HEK293 (cell line): ENCODE results near the gene PRR5.

Experiments
- CTCF ChIA-PET: fragments of 350-600 bp; formaldehyde crosslinking; extraction: SDS; loops from one replicate; lab custom pipeline; 2021; ENCODE audit warnings: antibody characterized with exemption; lab: Yijun Ruan, JAX
- POLR2A ChIA-PET: fragments of 300-600 bp; formaldehyde crosslinking; extraction: SDS; loops from one replicate; lab custom pipeline; 2020; ENCODE audit warnings: antibody characterized with exemption, inconsistent platforms; lab: Yijun Ruan, JAX
- H3K27ac ChIP-seq: fragments of 200-500 bp; sonication (Bioruptor generic); 2 replicates; pipeline ENCODE4 v1.5.1; 2014; ENCODE audit warnings: low read depth, low read length, control low read depth, inconsistent platforms; ENCODE audit errors: extremely low read depth
- H3K36me3 ChIP-seq, 2 experiments: fragments of 200-500 bp in 1 of 2; sonication (Bioruptor generic) in 1 of 2; 1 replicate in 1 of 2; 2 replicates in 1 of 2; pipeline ENCODE4 v1.5.1; 2014 to 2017; ENCODE audit warnings: inconsistent platforms in 2 of 2, low read length in 2 of 2; ENCODE audit not compliant: control insufficient read depth in 2 of 2, insufficient read depth in 1 of 2
- H3K4me1 ChIP-seq: fragments of 200-500 bp; sonication (Bioruptor generic); 2 replicates; pipeline ENCODE4 v1.5.1; 2014; ENCODE audit warnings: mild to moderate bottlenecking, low read length, inconsistent platforms; ENCODE audit not compliant: control insufficient read depth, insufficient read depth
- H3K4me3 ChIP-seq: 2 replicates; pipeline ENCODE4 v1.5.1; 2011; ENCODE audit warnings: low read depth, mild to moderate bottlenecking, control low read depth, low read length, moderate library complexity
- H3K9me3 ChIP-seq: fragments of 200-500 bp; sonication (Bioruptor generic); 2 replicates; pipeline ENCODE4 v1.5.1; 2014; ENCODE audit warnings: low read depth, low read length, inconsistent platforms; ENCODE audit not compliant: control insufficient read depth, insufficient read depth
- EGR2 ChIP-seq: fragments of 450-650 bp; formaldehyde crosslinking; IDR thresholded peaks from 2 replicates; pipeline ENCODE4 v1.5.1; 2016; ENCODE audit warnings: low read depth, missing biosample characterization, missing genetic modification characterization
- GLIS1 ChIP-seq: fragments of 450-650 bp; formaldehyde crosslinking; IDR thresholded peaks from 2 replicates; pipeline ENCODE4 v1.5.1; 2016; ENCODE audit warnings: missing biosample characterization, missing genetic modification characterization
- ZBTB17 ChIP-seq: fragments of 450-650 bp; formaldehyde crosslinking; IDR thresholded peaks from 2 replicates; pipeline ENCODE4 v1.5.1; 2016; ENCODE audit warnings: missing biosample characterization, missing genetic modification characterization
- ZIC2 ChIP-seq: fragments of 450-650 bp; formaldehyde crosslinking; IDR thresholded peaks from 2 replicates; pipeline ENCODE4 v1.5.1; 2016; ENCODE audit warnings: missing biosample characterization, missing genetic modification characterization
- ZNF112 ChIP-seq: fragments of 450-650 bp; formaldehyde crosslinking; IDR thresholded peaks from 2 replicates; pipeline ENCODE4 v1.5.0; 2017; ENCODE audit warnings: missing biosample characterization, missing genetic modification characterization
- ZNF114 ChIP-seq: fragments of 450-650 bp; formaldehyde crosslinking; IDR thresholded peaks from 2 replicates; pipeline ENCODE4 v1.5.0; 2017; ENCODE audit warnings: missing biosample characterization, missing genetic modification characterization
- ZNF302 ChIP-seq: fragments of 450-650 bp; formaldehyde crosslinking; IDR thresholded peaks from 2 replicates; pipeline ENCODE4 v1.5.1; 2016; ENCODE audit warnings: missing biosample characterization, missing genetic modification characterization, low read depth
- ZNF433 ChIP-seq: fragments of 450-650 bp; formaldehyde crosslinking; IDR thresholded peaks from 2 replicates; pipeline ENCODE4 v1.5.1; 2016; ENCODE audit warnings: missing biosample characterization, missing genetic modification characterization, low read depth
- ZNF529 ChIP-seq: fragments of 450-650 bp; formaldehyde crosslinking; IDR thresholded peaks from 2 replicates; pipeline ENCODE4 v1.5.1; 2017; ENCODE audit warnings: missing genetic modification characterization, missing biosample characterization; ENCODE audit not compliant: insufficient replicate concordance
- ZNF530 ChIP-seq: fragments of 450-650 bp; formaldehyde crosslinking; IDR thresholded peaks from 2 replicates; pipeline ENCODE4 v1.5.1; 2016; ENCODE audit warnings: low read depth, missing biosample characterization, missing genetic modification characterization
- ZNF623 ChIP-seq: fragments of 450-650 bp; formaldehyde crosslinking; IDR thresholded peaks from 2 replicates; pipeline ENCODE4 v1.5.1; 2016; ENCODE audit warnings: missing biosample characterization, missing genetic modification characterization
- ZNF629 ChIP-seq: fragments of 450-650 bp; formaldehyde crosslinking; IDR thresholded peaks from 2 replicates; pipeline ENCODE4 v1.5.1; 2017; ENCODE audit warnings: missing biosample characterization, missing genetic modification characterization
- ZNF664 ChIP-seq: fragments of 450-650 bp; formaldehyde crosslinking; IDR thresholded peaks from 2 replicates; pipeline ENCODE4 v1.5.1; 2016; ENCODE audit warnings: missing biosample characterization, missing genetic modification characterization
- ZNF791 ChIP-seq: fragments of 450-650 bp; formaldehyde crosslinking; IDR thresholded peaks from 2 replicates; pipeline ENCODE4 v1.5.1; 2016; ENCODE audit warnings: missing biosample characterization, missing genetic modification characterization
- TF ChIP-seq, protein P1 (sequence below): fragments of 450-650 bp; formaldehyde crosslinking; IDR thresholded peaks from 2 replicates; pipeline ENCODE4 v1.5.1; 2016; ENCODE audit warnings: missing biosample characterization, missing genetic modification characterization
- TF ChIP-seq, protein P2 (sequence below): fragments of 450-650 bp; formaldehyde crosslinking; IDR thresholded peaks from 2 replicates; pipeline ENCODE4 v1.5.1; 2016; ENCODE audit warnings: missing biosample characterization, missing genetic modification characterization

PRR5 gene

GRCh38 chr22:44754998-44755397 is 53.0 kb downstream of the PRR5 start (continued):
- TF ChIP-seq ZNF112 (tag by site-specific recombination) (no peak), ZNF623 (tag by site-specific recombination) (no peak), GLIS1 (peak; percentile 47), ZNF791 (tag by site-specific recombination) (no peak), ZNF529 (tag by site-specific recombination) (no peak), EGR2 (tag by site-specific recombination) (0 out of 2 replicates have a peak, but pooled peaks have one; percentile 33)
- TF ChIP-seq, protein P1, sequence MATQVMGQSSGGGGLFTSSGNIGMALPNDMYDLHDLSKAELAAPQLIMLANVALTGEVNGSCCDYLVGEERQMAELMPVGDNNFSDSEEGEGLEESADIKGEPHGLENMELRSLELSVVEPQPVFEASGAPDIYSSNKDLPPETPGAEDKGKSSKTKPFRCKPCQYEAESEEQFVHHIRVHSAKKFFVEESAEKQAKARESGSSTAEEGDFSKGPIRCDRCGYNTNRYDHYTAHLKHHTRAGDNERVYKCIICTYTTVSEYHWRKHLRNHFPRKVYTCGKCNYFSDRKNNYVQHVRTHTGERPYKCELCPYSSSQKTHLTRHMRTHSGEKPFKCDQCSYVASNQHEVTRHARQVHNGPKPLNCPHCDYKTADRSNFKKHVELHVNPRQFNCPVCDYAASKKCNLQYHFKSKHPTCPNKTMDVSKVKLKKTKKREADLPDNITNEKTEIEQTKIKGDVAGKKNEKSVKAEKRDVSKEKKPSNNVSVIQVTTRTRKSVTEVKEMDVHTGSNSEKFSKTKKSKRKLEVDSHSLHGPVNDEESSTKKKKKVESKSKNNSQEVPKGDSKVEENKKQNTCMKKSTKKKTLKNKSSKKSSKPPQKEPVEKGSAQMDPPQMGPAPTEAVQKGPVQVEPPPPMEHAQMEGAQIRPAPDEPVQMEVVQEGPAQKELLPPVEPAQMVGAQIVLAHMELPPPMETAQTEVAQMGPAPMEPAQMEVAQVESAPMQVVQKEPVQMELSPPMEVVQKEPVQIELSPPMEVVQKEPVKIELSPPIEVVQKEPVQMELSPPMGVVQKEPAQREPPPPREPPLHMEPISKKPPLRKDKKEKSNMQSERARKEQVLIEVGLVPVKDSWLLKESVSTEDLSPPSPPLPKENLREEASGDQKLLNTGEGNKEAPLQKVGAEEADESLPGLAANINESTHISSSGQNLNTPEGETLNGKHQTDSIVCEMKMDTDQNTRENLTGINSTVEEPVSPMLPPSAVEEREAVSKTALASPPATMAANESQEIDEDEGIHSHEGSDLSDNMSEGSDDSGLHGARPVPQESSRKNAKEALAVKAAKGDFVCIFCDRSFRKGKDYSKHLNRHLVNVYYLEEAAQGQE (tag by site-specific recombination) = no peak

GRCh38 chr22:44755417-44755816 is 53.4 kb downstream of the PRR5 start:
- CTCF ChIA-PET = interaction anchor here (0.6 to 3.5 kb wide), 4 partner anchors 65 to 491 kb away, joined by 3 to 14 read pairs (median 8); no protein-coding TSS in a partner anchor
- Histone ChIP-seq H3K9me3 (no peaks in the 10 kb centered on the region), H3K36me3 (no peaks in the 10 kb centered on the region; a peak in 1 of 3 replicates), H3K4me3 (no peak overlapping the region), H3K4me1 (peaks cover 22% of the 10 kb centered on the region), H3K27ac (no peak overlapping the region)
- TF ChIP-seq ZNF664 (tag by site-specific recombination) (no peak), ZIC2 (tag by site-specific recombination) (peak; percentile 44), GLIS1 (0 out of 2 replicates have a peak, but pooled peaks have one; percentile 7), ZNF302 (tag by site-specific recombination) (no peak), ZNF629 (tag by site-specific recombination) (no peak), ZNF530 (tag by site-specific recombination) (no peak), ZBTB17 (tag by site-specific recombination) (no peak), ZNF114 (tag by site-specific recombination) (no peak), ZNF433 (no peak)
- TF ChIP-seq, protein P1 (tag by site-specific recombination) = no peak
- TF ChIP-seq, protein P2, sequence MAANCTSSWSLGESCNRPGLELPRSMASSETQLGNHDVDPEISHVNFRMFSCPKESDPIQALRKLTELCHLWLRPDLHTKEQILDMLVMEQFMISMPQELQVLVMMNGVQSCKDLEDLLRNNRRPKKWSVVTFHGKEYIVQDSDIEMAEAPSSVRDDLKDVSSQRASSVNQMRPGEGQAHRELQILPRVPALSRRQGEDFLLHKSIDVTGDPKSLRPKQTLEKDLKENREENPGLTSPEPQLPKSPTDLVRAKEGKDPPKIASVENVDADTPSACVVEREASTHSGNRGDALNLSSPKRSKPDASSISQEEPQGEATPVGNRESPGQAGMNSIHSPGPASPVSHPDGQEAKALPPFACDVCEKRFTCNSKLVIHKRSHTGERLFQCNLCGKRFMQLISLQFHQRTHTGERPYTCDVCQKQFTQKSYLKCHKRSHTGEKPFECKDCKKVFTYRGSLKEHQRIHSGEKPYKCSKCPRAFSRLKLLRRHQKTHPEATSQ (tag by site-specific recombination) = no peak
- POLR2A ChIA-PET = no interaction called here
